ENCODE results near the gene MED8. TPM values are rescaled to one million over a fixed set of nuclear protein-coding genes. Genes with fewer than 3 reads are reported as not detected.

The MED8 gene
- total and polyA plus RNA-seq, 2 of the 8 experiments (the other 6 are each of a cell fraction or from before 2014, with no cell fraction given) = 7.0 to 20.6 TPM

GRCh38 chr1:43435146-43436145, 45.8 kb upstream of the MED8 start (continued):
- TF ChIP-seq CBX5 (IDR thresholded peaks at IDR 0.05; ENCODE audit: low read depth, low read length) = no peak
- TF ChIP-seq TCF12 (IDR thresholded peaks at IDR 0.05; ENCODE audit: low read depth, low read length) = no peak
- TF ChIP-seq HDAC6 (IDR thresholded peaks at IDR 0.05; ENCODE audit: low read depth, low read length) = no peak

Data from H1 (cell line).